Astrocyte (in vitro differentiated cells and primary cell): Measurements from ENCODE around the gene MBNL1.

Experiments used
- EZH2 ChIP-seq: IDR thresholded peaks from 2 replicates; pipeline ENCODE4 v1.6.1; 2012; ENCODE audit warnings: mild to moderate bottlenecking, low read length, inconsistent platforms; ENCODE audit not compliant: insufficient read depth
- TF ChIP-seq, protein P1 (sequence below): IDR thresholded peaks from 2 replicates; pipeline ENCODE4 v1.5.1; 2011; ENCODE audit warnings: low read depth, mild to moderate bottlenecking, inconsistent platforms, low read length, moderate library complexity; ENCODE audit not compliant: insufficient read depth

DNA sequence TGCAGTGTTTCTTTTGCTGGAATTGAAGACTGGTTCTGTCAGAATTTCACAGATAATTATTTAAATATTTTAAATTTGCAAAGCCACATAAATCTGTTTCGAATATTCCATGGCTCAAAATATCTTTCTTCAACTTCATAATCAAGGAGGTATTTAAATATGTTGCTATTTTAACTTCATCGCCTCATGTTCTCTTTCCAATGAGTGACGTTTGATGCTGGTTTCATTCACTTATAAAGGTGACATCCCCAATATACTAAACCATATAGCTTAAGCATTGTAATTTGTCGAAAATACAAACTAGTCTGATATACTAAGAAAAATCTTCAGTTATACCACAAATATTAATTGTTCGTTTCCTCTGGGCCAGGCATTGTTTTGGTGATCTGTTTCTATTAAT is 22.5 kb downstream of the MBNL1 start:
- TF ChIP-seq, protein P1, sequence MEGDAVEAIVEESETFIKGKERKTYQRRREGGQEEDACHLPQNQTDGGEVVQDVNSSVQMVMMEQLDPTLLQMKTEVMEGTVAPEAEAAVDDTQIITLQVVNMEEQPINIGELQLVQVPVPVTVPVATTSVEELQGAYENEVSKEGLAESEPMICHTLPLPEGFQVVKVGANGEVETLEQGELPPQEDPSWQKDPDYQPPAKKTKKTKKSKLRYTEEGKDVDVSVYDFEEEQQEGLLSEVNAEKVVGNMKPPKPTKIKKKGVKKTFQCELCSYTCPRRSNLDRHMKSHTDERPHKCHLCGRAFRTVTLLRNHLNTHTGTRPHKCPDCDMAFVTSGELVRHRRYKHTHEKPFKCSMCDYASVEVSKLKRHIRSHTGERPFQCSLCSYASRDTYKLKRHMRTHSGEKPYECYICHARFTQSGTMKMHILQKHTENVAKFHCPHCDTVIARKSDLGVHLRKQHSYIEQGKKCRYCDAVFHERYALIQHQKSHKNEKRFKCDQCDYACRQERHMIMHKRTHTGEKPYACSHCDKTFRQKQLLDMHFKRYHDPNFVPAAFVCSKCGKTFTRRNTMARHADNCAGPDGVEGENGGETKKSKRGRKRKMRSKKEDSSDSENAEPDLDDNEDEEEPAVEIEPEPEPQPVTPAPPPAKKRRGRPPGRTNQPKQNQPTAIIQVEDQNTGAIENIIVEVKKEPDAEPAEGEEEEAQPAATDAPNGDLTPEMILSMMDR, result no peak
- no peak for TF ChIP-seq EZH2
